H1 (cell line): ENCODE results near the gene KLHDC4.

Experiments used
- CTCF ChIP-seq, 3 experiments: IDR thresholded peaks; 1 replicate in 2 of 3; 2 replicates in 1 of 3; pipeline versions ENCODE4 v1.5.1 to v1.6.1; 2011; ENCODE audit warnings: low read length in 3 of 3, mild to moderate bottlenecking in 3 of 3, inconsistent platforms in 2 of 3, low read depth in 1 of 3, moderate library complexity in 1 of 3; ENCODE audit not compliant: insufficient read depth in 1 of 3; ENCODE audit errors: control extremely low read depth in 1 of 3
- POLR2A ChIP-seq, 2 experiments: IDR thresholded peaks; 1 replicate in 1 of 2; 2 replicates in 1 of 2; pipeline ENCODE4 v1.6.1; 2011; ENCODE audit warnings: low read depth in 2 of 2, low read length in 2 of 2, mild to moderate bottlenecking in 2 of 2; ENCODE audit errors: control extremely low read depth in 1 of 2

GRCh38 chr16:87715231-87715630, 50.6 kb downstream of the KLHDC4 start:
- TF ChIP-seq POLR2A (IDR thresholded peaks at IDR 0.05; ENCODE audit: control extremely low read depth in 1 of 2, low read depth in 2 of 2, low read length in 2 of 2) (no peak), CTCF (IDR thresholded peaks at IDR 0.05; ENCODE audit: control extremely low read depth in 1 of 3, insufficient read depth in 1 of 3, low read depth in 1 of 3, low read length in 3 of 3) (no peak)
